Measurements from ENCODE around the gene GPR160.
"Not testable (repeated sequence)": the region's sequence is repeated elsewhere in the genome, so short reads cannot be mapped to it uniquely, and the experiment has no call there.

Gene GPR160

GRCh38 chr3:170075441-170076091, 37.8 kb downstream of the GPR160 start:
- no peak for DNase-seq

- no peak for DNase-seq
Observed at GRCh38 chr3:170076715-170077238, 39.0 kb downstream of the GPR160 start.

GRCh38 chr3:170077361-170077760, 39.6 kb downstream of the GPR160 start:
- DNase-seq, result no peak

GRCh38 chr3:170078620-170079281, 41.0 kb downstream of the GPR160 start:
- DNase-seq, result no peak

GRCh38 chr3:170079536-170080165, 41.9 kb downstream of the GPR160 start:
- DNase-seq, result no peak

- no peak for DNase-seq
Observed at GRCh38 chr3:170080605-170081004, 42.8 kb downstream of the GPR160 start.

GRCh38 chr3:170081079-170081741, 43.4 kb downstream of the GPR160 start:
- no peak for DNase-seq

GRCh38 chr3:170083343-170083742, 45.5 kb downstream of the GPR160 start:
- DNase-seq, result no peak

- no peak for DNase-seq
Observed at GRCh38 chr3:170085396-170085795, 47.6 kb downstream of the GPR160 start.

GRCh38 chr3:170089862-170090600, 52.2 kb downstream of the GPR160 start:
- no peak for DNase-seq

GRCh38 chr3:170090601-170090981, 52.8 kb downstream of the GPR160 start:
- DNase-seq, result no peak

- DNase-seq, result no peak
Observed at GRCh38 chr3:170092907-170093306, 55.1 kb downstream of the GPR160 start.

GRCh38 chr3:170095771-170096170, 58.0 kb downstream of the GPR160 start:
- no peak for DNase-seq

GRCh38 chr3:170096342-170096741, 58.5 kb downstream of the GPR160 start:
- no peak for DNase-seq

- DNase-seq, result no peak
Observed at GRCh38 chr3:170098753-170099152, 61.0 kb downstream of the GPR160 start.

- no peak for DNase-seq
Observed at GRCh38 chr3:170100944-170101343, 63.1 kb downstream of the GPR160 start.

GRCh38 chr3:170102431-170102830, 64.6 kb downstream of the GPR160 start:
- no peak for DNase-seq

GRCh38 chr3:170107941-170108340, 70.1 kb downstream of the GPR160 start:
- DNase-seq, result no peak

- DNase-seq, result no peak
Observed at GRCh38 chr3:170108955-170109354, 71.2 kb downstream of the GPR160 start.

GRCh38 chr3:170109579-170110293, 71.9 kb downstream of the GPR160 start:
- no peak for DNase-seq

- no peak for DNase-seq
Observed at GRCh38 chr3:170111147-170111771, 73.5 kb downstream of the GPR160 start.

- DNase-seq, result not testable (repeated sequence)
Observed at GRCh38 chr3:170114165-170114564, 76.4 kb downstream of the GPR160 start.
